Sigmoid colon (tissue), 7 donors: Measurements from ENCODE around the gene PAH. TPM values are rescaled to one million over a fixed set of nuclear protein-coding genes. Genes with fewer than 3 reads are reported as not detected.
A peak's percentile ranks its signal among the peaks of the same experiment; 100 is the strongest.

Experiments used
- DNase-seq: peaks from one replicate; pipeline ENCODE4 v3.0.0-alpha.2; 2019
- H3K27ac ChIP-seq, 4 donors: fragments of 200-600 bp; sonication (generic); one replicate each; pipeline ENCODE4 v1.5.1; 2016 to 2019; ENCODE audit warnings: mild to moderate bottlenecking in 1 of 4
- H3K27me3 ChIP-seq, 3 donors: fragments of 200-600 bp; sonication (generic); one replicate each; pipeline ENCODE4 v1.5.1; 2019; ENCODE audit warnings: mild to moderate bottlenecking in 1 of 3
- H3K36me3 ChIP-seq, 4 donors: fragments of 200-600 bp; sonication (generic); one replicate each; pipeline ENCODE4 v1.5.1; 2016 to 2019
- H3K4me1 ChIP-seq, 4 donors: fragments of 200-600 bp; sonication (generic); one replicate each; pipeline ENCODE4 v1.5.1; 2017 to 2019
- H3K4me3 ChIP-seq, 4 donors: fragments of 200-600 bp; sonication (generic); one replicate each; pipeline ENCODE4 v1.5.1; 2017 to 2019; ENCODE audit warnings: mild to moderate bottlenecking in 2 of 4, moderate library complexity in 1 of 4
- H3K9me3 ChIP-seq, 4 donors: fragments of 200-600 bp in 3 of 4; sonication (generic) in 3 of 4; one replicate each; pipeline versions ENCODE4 v1.5.1 to v1.6.1; 2013 to 2019
- CTCF ChIP-seq, 4 experiments: fragments of 450-650 bp in 3 of 4; fragments of 200-600 bp in 1 of 4; IDR thresholded peaks; one replicate each; pipeline ENCODE4 v1.5.1; 2016 to 2019; ENCODE audit warnings: antibody characterized with exemption in 4 of 4, mild to moderate bottlenecking in 3 of 4, moderate library complexity in 2 of 4
- EP300 ChIP-seq, 4 donors: sonication (generic); formaldehyde crosslinking; IDR thresholded peaks; one replicate each; pipeline ENCODE4 v1.6.1; 2017; ENCODE audit warnings: antibody characterized with exemption in 4 of 4
- POLR2A ChIP-seq, 2 donors: fragments of 450-650 bp; IDR thresholded peaks; one replicate each; pipeline ENCODE4 v1.6.1; 2016; ENCODE audit warnings: antibody characterized with exemption in 2 of 2, mild to moderate bottlenecking in 2 of 2, moderate library complexity in 2 of 2
- POLR2AphosphoS5 ChIP-seq, 4 donors: sonication (generic); formaldehyde crosslinking; IDR thresholded peaks; one replicate each; pipeline ENCODE4 v1.6.1; 2017; ENCODE audit warnings: antibody characterized with exemption in 4 of 4
- WGBS, 2 donors: extraction: QIAGEN DNeasy Blood & Tissue Kit; methylation state at CpG; one replicate each; pipeline ENCODE4 v1.1.7; 2013; 5-methylcytosine and 5-hydroxymethylcytosine counted together
- intact Hi-C: fragments of 100-400 bp; cut with DNase I; formaldehyde crosslinking; loops from one replicate; pipeline ENCODE4 v1.15.1; 2023
- polyA plus RNA-seq, 3 donors: library from polyadenylated mRNA; stranded (reverse); fragments of 200-250 nt; gene quantifications; one replicate each; pipeline ENCODE4 v1.2.3, GENCODE V29; 2013
- total RNA-seq, 4 donors: library from RNA; depleted of rRNA; stranded (reverse); fragments of >200 nt; gene quantifications; one replicate each; pipeline ENCODE4 v1.1.0, GENCODE V29; 2016
- donor health status: healthy with polysubstance abuse.
- donor health status: Bipolar disorder and iron deficiency.
- donor health status: healthy.

Gene PAH
- total and polyA plus RNA-seq, 7 donors = 0.19 to 1.1 (median 0.46) TPM; not detected in 3

- no peaks in the 10 kb centered on the region for H3K4me1 ChIP-seq
- intact Hi-C loops = no loop called here
- no peak for TF ChIP-seq POLR2A (IDR thresholded peaks at IDR 0.05)
- TF ChIP-seq POLR2AphosphoS5 (IDR thresholded peaks at IDR 0.05) = no peak
- TF ChIP-seq EP300 (IDR thresholded peaks at IDR 0.05) = no peak
- TF ChIP-seq CTCF (IDR thresholded peaks at IDR 0.05) = no peak
- no peak overlapping the region for H3K4me3 ChIP-seq
- no peak for DNase-seq
- 31 to 33% methylated on average over 8 of the region's 8 CpGs for WGBS, 2 donors
- peak overlapping the region in 1 of 4 donors; percentile 30 for H3K27ac ChIP-seq
- H3K36me3 ChIP-seq = no peaks in the 10 kb centered on the region
- no peaks in the 10 kb centered on the region for H3K9me3 ChIP-seq
- H3K27me3 ChIP-seq = no peaks in the 10 kb centered on the region
Measured at GRCh38 chr12:102812344-102812743, 104.7 kb downstream of the PAH start.

DNA sequence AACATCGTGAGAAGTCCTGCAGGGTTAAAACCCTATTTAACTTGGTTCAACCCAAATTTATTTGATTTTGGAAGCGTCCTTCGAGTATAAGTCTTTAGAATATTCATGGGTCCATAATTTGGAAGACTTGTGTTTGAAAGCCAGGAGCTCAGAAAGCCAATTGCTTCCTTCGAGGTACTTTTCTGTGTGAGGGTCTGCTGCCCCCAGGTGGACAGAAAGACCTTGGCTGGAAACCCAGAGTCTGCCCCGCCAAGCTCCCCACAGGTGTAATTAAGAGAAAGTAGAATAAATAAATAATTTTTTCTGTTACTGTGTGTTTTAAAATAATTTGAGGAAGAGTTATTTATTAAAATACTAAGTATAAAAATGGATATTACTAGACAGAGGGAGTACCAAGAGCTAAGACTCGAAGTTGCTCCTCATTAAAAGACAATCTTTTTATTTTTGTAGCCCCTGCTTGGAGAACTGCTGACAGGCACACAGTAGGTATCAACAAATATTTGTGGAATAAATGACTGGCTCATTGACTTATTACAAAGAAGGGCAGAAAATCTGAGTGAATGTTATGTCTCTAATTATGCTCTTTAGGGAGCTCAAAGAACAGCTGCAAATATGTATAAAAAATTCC is 105.8 kb downstream of the PAH start:
- TF ChIP-seq CTCF (IDR thresholded peaks at IDR 0.05) (peak in 1 of 4 experiments; percentile 15), EP300 (IDR thresholded peaks at IDR 0.05) (no peak)
- intact Hi-C loops = no loop called here
- DNase-seq = no peak
- Histone ChIP-seq H3K27me3 (no peaks in the 10 kb centered on the region), H3K4me3 (no peak overlapping the region), H3K9me3 (no peaks in the 10 kb centered on the region), H3K4me1 (no peaks in the 10 kb centered on the region), H3K27ac (no peak overlapping the region), H3K36me3 (no peaks in the 10 kb centered on the region)
- 28 to 29% methylated on average over 6 of the region's 6 CpGs for WGBS, 2 donors

DNA sequence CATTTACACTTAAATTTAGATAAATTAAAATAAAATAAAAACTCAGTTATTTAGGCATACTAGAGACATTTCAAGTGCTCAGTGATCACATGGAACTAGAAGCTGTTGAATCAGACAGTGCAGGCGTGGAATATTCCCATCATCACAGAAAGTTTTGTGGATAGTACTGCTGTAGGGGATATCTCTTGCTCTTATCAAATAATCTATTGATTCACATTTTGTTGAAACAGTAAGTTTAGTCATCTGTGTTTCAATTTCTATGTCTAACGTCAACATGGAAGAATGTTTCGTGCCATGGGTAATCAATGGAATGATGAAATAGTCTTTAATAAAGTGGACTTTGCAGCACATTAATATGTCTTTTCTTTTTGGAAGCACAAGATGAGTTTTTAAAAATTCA is 108.6 kb downstream of the PAH start:
- no peaks in the 10 kb centered on the region for H3K27me3 ChIP-seq
- no peak overlapping the region for H3K27ac ChIP-seq
- DNase-seq = no peak
- no peaks in the 10 kb centered on the region for H3K4me1 ChIP-seq
- 91 to 92% methylated on average over 3 of the region's 3 CpGs for WGBS, 2 donors
- no peak overlapping the region for H3K4me3 ChIP-seq
- intact Hi-C loops = no loop called here
- no peak for TF ChIP-seq POLR2AphosphoS5 (IDR thresholded peaks at IDR 0.05)
- TF ChIP-seq POLR2A (IDR thresholded peaks at IDR 0.05) = no peak
- no peak for TF ChIP-seq EP300 (IDR thresholded peaks at IDR 0.05)
- no peak for TF ChIP-seq CTCF (IDR thresholded peaks at IDR 0.05)
- H3K36me3 ChIP-seq = no peaks in the 10 kb centered on the region
- H3K9me3 ChIP-seq = no peaks in the 10 kb centered on the region

DNA sequence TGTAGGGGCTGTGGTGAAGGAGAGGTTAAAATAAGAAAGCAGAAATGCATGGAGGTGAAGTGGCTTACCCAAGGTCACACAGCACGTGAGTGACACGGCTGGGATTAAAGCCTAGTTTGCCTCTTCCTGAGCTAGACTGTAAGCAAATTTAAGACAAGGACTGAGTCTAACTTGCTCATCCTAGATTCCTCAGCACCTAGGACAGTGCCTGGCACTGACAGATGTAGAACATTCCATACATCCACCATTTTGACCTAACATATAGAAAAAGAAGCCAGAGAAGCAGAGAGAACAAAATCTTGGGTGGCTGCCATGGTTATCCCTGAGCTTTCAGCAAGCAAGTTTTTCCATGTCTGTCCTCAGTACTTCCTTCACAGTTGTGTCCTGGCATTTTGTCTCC is 110.5 kb downstream of the PAH start:
- H3K27me3 ChIP-seq = no peaks in the 10 kb centered on the region
- H3K4me1 ChIP-seq = no peaks in the 10 kb centered on the region
- H3K27ac ChIP-seq = no peak overlapping the region
- no peaks in the 10 kb centered on the region for H3K9me3 ChIP-seq
- 54 to 75% methylated on average over 2 of the region's 2 CpGs for WGBS, 2 donors
- intact Hi-C loops = no loop called here
- H3K4me3 ChIP-seq = no peak overlapping the region
- H3K36me3 ChIP-seq = no peaks in the 10 kb centered on the region
- no peak for DNase-seq
- TF ChIP-seq POLR2AphosphoS5 (IDR thresholded peaks at IDR 0.05) (no peak), EP300 (IDR thresholded peaks at IDR 0.05) (no peak), CTCF (IDR thresholded peaks at IDR 0.05) (no peak), POLR2A (IDR thresholded peaks at IDR 0.05) (no peak)

DNA sequence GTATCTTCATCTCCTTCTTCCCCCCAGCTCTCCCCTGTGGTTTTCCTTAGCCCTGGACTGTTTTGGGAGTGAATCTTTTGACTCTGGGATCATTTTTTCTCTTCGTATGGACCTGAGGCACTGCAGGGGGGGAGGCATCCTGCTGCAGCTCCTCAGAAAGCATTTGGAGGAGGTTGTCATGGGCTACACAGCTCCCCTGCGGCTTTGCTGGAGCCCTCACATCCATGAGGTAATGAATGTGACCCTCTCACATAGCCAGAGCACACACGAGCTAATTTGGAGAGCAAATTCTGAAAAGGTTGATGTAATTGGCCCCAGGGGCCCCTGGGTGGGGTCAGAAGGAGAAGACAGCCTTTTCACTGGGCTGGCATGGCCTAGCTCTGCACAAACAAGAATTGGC is 110.9 kb downstream of the PAH start:
- Histone ChIP-seq H3K36me3 (no peaks in the 10 kb centered on the region), H3K27ac (no peak overlapping the region), H3K4me1 (no peaks in the 10 kb centered on the region), H3K4me3 (no peak overlapping the region), H3K27me3 (no peaks in the 10 kb centered on the region), H3K9me3 (no peaks in the 10 kb centered on the region)
- intact Hi-C loops = no loop called here
- no peak for TF ChIP-seq CTCF (IDR thresholded peaks at IDR 0.05)
- TF ChIP-seq EP300 (IDR thresholded peaks at IDR 0.05) = no peak
- TF ChIP-seq POLR2A (IDR thresholded peaks at IDR 0.05) = no peak
- TF ChIP-seq POLR2AphosphoS5 (IDR thresholded peaks at IDR 0.05) = no peak
- WGBS, 2 donors = 29 to 48% methylated on average over 3 of the region's 3 CpGs
- DNase-seq = no peak
